Breast epithelium (tissue), 4 donors: ENCODE measurements around the gene ADARB2. TPM values are rescaled to one million over a fixed set of nuclear protein-coding genes. Genes with fewer than 3 reads are reported as not detected.

Experiments used
- DNase-seq, 2 donors: peaks; one replicate each; pipeline ENCODE4 v3.0.0-alpha.2; 2019; ENCODE audit warnings: low spot score in 2 of 2
- H3K27ac ChIP-seq, 2 donors: fragments of 200-600 bp; sonication (generic) in 1 of 2; one replicate each; pipeline ENCODE4 v1.5.1; 2016 to 2019; ENCODE audit warnings: mild to moderate bottlenecking in 1 of 2
- H3K27me3 ChIP-seq, 2 donors: fragments of 200-600 bp; sonication (generic) in 1 of 2; one replicate each; pipeline versions ENCODE4 v1.5.1 to v1.6.0; 2017 to 2019; ENCODE audit warnings: control low read depth in 1 of 2, mild to moderate bottlenecking in 1 of 2
- H3K36me3 ChIP-seq: fragments of 200-600 bp; one replicate; pipeline ENCODE4 v1.5.1; 2019
- H3K4me1 ChIP-seq, 2 donors: fragments of 200-600 bp; sonication (generic); one replicate each; pipeline ENCODE4 v1.5.1; 2016 to 2019; ENCODE audit warnings: control low read depth in 1 of 2
- H3K4me3 ChIP-seq, 3 donors: fragments of 200-600 bp; sonication (generic); 1 replicate in 2 of 3; 2 replicates in 1 of 3; pipeline ENCODE4 v1.5.1; 2016 to 2019; ENCODE audit warnings: mild to moderate bottlenecking in 3 of 3, moderate library complexity in 2 of 3
- H3K9me3 ChIP-seq, 2 donors: fragments of 200-600 bp; sonication (generic) in 1 of 2; one replicate each; pipeline ENCODE4 v1.5.1; 2016 to 2019; ENCODE audit warnings: control low read depth in 1 of 2
- POLR2A ChIP-seq: fragments of 450-650 bp; IDR thresholded peaks from one replicate; pipeline ENCODE4 v1.6.1; 2016; ENCODE audit warnings: antibody characterized with exemption, mild to moderate bottlenecking, moderate library complexity
- POLR2AphosphoS5 ChIP-seq, 3 donors: sonication (generic); formaldehyde crosslinking; IDR thresholded peaks; one replicate each; pipeline ENCODE4 v1.6.1; 2017; ENCODE audit warnings: antibody characterized with exemption in 3 of 3
- intact Hi-C: fragments of 100-400 bp; cut with DNase I; formaldehyde crosslinking; loops from one replicate; pipeline ENCODE4 v1.15.1; 2023; ENCODE audit warnings: low total_unique reads
- total RNA-seq, 3 donors: library from RNA; depleted of rRNA; stranded (reverse); fragments of >200 nt; gene quantifications; one replicate each; pipeline ENCODE4 v1.1.0, GENCODE V29; 2016
- TF ChIP-seq, protein P1 (sequence below), 3 donors: fragments of 450-650 bp; IDR thresholded peaks; one replicate each; pipeline ENCODE4 v1.5.1; 2016 to 2017; ENCODE audit warnings: antibody characterized with exemption in 3 of 3, mild to moderate bottlenecking in 3 of 3, moderate library complexity in 3 of 3

The ADARB2 gene
- total RNA-seq, 3 donors from 2014 or later: 0.32 to 3.9 (median 2.0) TPM

GRCh38 chr10:1209355-1209979, 527.9 kb downstream of the ADARB2 start:
- Histone ChIP-seq H3K4me1 (no peaks in the 10 kb centered on the region), H3K4me3 (no peak overlapping the region), H3K27ac (no peak overlapping the region), H3K9me3 (no peaks in the 10 kb centered on the region), H3K27me3 (peaks cover 0 to 18% of the 10 kb centered on the region in 2 donors), H3K36me3 (no peaks in the 10 kb centered on the region)
- TF ChIP-seq, protein P1, sequence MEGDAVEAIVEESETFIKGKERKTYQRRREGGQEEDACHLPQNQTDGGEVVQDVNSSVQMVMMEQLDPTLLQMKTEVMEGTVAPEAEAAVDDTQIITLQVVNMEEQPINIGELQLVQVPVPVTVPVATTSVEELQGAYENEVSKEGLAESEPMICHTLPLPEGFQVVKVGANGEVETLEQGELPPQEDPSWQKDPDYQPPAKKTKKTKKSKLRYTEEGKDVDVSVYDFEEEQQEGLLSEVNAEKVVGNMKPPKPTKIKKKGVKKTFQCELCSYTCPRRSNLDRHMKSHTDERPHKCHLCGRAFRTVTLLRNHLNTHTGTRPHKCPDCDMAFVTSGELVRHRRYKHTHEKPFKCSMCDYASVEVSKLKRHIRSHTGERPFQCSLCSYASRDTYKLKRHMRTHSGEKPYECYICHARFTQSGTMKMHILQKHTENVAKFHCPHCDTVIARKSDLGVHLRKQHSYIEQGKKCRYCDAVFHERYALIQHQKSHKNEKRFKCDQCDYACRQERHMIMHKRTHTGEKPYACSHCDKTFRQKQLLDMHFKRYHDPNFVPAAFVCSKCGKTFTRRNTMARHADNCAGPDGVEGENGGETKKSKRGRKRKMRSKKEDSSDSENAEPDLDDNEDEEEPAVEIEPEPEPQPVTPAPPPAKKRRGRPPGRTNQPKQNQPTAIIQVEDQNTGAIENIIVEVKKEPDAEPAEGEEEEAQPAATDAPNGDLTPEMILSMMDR (IDR thresholded peaks at IDR 0.05): no peak
- no peak for TF ChIP-seq POLR2AphosphoS5 (IDR thresholded peaks at IDR 0.05)
- no peak for TF ChIP-seq POLR2A
- no peak for DNase-seq
- intact Hi-C loops: no loop called here

DNA sequence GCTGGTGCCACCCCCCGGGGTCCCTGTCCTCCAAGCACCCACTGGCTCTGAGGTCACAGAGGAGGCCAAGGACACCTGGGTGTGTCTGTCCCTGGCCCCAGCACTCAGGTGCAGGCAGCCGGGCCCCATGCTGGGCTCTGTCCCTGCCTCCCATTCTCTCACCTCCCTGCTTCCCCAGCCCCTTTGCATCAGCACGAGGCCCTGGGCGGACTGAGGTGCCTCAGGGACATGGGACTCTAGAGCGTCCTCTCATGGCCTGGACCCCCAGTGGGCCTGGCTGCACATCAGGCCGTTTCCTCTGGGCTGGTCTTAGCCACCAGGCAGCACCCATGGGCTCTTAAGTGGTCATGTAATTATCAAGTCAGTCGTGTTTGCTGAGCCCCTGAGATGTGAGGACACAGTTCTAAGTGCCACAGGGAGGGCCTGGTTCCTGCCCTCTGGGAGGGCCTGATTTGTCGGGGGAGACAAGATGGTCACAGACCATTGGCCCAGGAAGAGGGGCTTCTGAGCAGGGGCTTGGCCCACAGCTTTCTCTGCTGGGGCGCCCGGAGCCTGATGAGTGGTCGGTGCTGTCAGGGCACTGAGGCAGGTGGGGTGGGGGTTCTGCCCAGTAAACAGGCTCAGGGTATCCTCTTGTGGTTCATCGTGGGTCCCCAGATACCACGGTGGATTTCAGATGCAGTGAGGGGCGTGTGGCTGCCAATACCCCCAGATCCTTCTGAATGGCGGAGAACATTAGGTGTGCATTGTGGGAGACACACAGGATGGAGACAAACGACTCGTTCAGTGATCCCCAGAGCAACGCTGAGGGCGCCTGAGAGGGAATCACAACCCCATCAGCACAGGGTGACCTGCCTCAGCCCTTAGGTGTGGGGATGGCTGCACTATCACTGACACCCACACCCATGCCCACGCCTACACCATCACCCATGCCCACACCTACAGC, 528.7 kb downstream of the ADARB2 start:
- Histone ChIP-seq H3K4me1 (no peaks in the 10 kb centered on the region), H3K9me3 (no peaks in the 10 kb centered on the region), H3K4me3 (no peak overlapping the region), H3K36me3 (no peaks in the 10 kb centered on the region), H3K27ac (no peak overlapping the region), H3K27me3 (peaks cover 0 to 18% of the 10 kb centered on the region in 2 donors)
- DNase-seq: no peak
- TF ChIP-seq POLR2A (no peak), POLR2AphosphoS5 (IDR thresholded peaks at IDR 0.05) (no peak)
- TF ChIP-seq, protein P1 (IDR thresholded peaks at IDR 0.05): no peak
- intact Hi-C loops: no loop called here

DNA sequence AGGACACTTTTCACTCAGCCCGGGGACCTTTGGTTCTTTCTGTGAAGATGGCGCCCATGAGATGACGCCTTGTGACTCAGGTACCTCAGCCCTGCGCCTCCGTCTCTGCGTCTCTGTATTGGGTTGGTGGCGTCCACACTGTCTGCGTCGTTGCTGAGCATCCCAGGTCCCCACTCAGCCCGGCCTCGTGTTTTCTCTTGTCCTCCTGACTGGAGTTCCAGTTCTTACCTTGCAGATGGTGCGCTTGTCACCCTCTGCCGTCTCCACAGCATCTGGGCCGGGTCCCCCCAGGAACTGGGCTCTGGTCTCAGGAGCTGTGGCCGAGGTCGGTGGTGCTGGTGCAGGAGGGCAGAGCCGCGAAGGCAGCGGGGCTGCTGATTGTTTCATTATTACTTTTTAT, 530.7 kb downstream of the ADARB2 start:
- Histone ChIP-seq H3K27ac (no peak overlapping the region), H3K27me3 (peaks cover 0 to 8% of the 10 kb centered on the region in 2 donors), H3K9me3 (no peaks in the 10 kb centered on the region), H3K4me1 (no peaks in the 10 kb centered on the region), H3K36me3 (no peaks in the 10 kb centered on the region), H3K4me3 (no peak overlapping the region)
- intact Hi-C loops: no loop called here
- DNase-seq: no peak
- TF ChIP-seq, protein P1 (IDR thresholded peaks at IDR 0.05): no peak
- TF ChIP-seq POLR2AphosphoS5 (IDR thresholded peaks at IDR 0.05) (no peak), POLR2A (no peak)

DNA sequence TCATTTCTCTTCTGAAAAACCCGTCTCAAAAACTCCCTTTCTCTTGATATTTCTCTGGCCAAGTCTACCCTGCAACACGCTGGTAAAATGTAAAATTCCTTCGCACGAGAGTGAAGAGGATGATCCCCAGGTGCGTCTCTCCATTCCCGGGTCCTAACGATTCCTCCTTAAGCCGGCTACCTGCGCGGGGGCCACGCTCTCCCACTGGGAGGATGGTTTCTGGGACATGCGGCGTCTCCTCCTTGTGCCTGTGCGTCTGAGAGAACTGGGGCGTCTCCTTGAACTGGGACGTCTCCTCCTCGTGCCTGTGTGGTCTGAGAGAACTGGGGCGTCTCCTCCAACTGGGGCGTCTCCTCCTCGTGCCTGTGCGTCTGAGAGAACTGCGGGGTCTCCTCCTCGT, 531.2 kb downstream of the ADARB2 start:
- Histone ChIP-seq H3K27me3 (peaks cover 0 to 7% of the 10 kb centered on the region in 2 donors), H3K4me1 (no peaks in the 10 kb centered on the region), H3K4me3 (no peak overlapping the region), H3K27ac (no peak overlapping the region), H3K9me3 (no peaks in the 10 kb centered on the region), H3K36me3 (no peaks in the 10 kb centered on the region)
- TF ChIP-seq POLR2AphosphoS5 (IDR thresholded peaks at IDR 0.05) (no peak), POLR2A (no peak)
- TF ChIP-seq, protein P1 (IDR thresholded peaks at IDR 0.05): no peak
- intact Hi-C loops: no loop called here
- DNase-seq: no peak
